Measurements from ENCODE around the gene RAB27A. TPM values are rescaled to one million over a fixed set of nuclear protein-coding genes. Genes with fewer than 3 reads are reported as not detected.
"Not testable (repeated sequence)": the region's sequence is repeated elsewhere in the genome, so short reads cannot be mapped to it uniquely, and the experiment has no call there.

RAB27A gene
- total RNA-seq, 2 donors from 2014 or later, result 8.8 to 9.1 TPM

DNA sequence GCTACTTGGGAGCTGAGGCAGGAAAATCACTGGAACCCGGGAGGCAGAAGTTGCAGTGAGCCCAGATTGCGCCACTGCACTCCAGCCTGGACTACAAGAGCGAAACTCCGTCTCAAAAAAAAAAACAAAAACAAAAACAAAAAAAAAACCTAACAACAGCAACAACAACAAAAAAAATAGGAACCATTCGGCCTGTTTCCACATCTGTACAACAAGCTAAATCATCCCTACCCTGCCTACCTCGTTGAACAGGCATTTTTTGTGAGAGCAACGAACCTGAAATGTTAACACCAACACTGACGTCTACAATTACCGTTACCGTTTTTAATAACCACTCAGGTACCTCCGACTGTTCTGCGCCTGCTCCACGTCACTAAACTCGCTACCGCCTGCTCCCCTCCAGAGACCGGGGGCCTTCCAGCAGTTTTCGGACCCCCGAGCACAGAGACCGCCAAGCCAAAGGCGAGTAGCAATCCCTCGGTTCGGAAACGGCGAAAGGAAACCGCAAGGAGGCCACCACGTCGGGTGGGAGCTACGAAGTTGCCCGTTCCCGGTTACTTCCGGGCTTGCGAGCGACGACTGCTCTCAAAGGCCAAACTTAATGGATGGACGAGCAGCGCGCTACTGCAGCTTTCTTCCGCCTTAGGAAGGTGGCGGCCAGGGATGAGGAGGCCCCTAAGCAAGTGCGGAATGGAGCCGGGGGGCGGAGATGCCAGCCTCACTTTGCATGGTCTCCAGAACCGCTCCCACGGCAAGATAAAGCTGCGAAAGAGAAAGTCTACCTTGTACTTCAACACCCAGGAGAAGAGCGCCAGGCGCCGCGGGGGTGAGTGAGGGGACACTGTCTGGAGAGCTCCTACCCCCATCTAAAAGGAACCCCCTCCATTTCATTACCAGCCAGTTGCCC, 29.2 kb upstream of the RAB27A start, which contains the start of the genes PIGB and PIGBOS1:
TSS of gene PIGB (plus strand) at position 635 of the 907 bp plus-strand sequence. CDS start at position 664, 29 bp downstream.
TSS of gene PIGBOS1 (minus strand) at position 536 of the 907 bp plus-strand sequence. CDS start 1,331 bp downstream, outside the sequence.
- Histone ChIP-seq H3K9me3 (ENCODE audit: control insufficient read depth, low read length) (no peaks in the 10 kb centered on the region), H3K27ac (ENCODE audit: low read depth, low read length) (peak within 1 kb of the TSS; percentile 81), H3K9ac (ENCODE audit: extremely low read depth, low read length, poor library complexity, severe bottlenecking) (peak within 1 kb of the TSS; percentile 91), H3K27me3 (ENCODE audit: control insufficient read depth, insufficient read depth, low read length, poor library complexity, severe bottlenecking) (no peaks in the 10 kb centered on the region), H3K36me3 (ENCODE audit: control insufficient read depth, insufficient read depth, low read length) (no peaks in the 10 kb centered on the region), H3K4me1 (ENCODE audit: control insufficient read depth, insufficient read depth, low read length) (no peaks in the 10 kb centered on the region), H3K4me3 (ENCODE audit: low read length) (peak within 1 kb of the TSS; percentile 96)
- TF ChIP-seq, protein P1, sequence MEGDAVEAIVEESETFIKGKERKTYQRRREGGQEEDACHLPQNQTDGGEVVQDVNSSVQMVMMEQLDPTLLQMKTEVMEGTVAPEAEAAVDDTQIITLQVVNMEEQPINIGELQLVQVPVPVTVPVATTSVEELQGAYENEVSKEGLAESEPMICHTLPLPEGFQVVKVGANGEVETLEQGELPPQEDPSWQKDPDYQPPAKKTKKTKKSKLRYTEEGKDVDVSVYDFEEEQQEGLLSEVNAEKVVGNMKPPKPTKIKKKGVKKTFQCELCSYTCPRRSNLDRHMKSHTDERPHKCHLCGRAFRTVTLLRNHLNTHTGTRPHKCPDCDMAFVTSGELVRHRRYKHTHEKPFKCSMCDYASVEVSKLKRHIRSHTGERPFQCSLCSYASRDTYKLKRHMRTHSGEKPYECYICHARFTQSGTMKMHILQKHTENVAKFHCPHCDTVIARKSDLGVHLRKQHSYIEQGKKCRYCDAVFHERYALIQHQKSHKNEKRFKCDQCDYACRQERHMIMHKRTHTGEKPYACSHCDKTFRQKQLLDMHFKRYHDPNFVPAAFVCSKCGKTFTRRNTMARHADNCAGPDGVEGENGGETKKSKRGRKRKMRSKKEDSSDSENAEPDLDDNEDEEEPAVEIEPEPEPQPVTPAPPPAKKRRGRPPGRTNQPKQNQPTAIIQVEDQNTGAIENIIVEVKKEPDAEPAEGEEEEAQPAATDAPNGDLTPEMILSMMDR (conservative IDR thresholded peaks at IDR 0.05), result peak; percentile 46
- Mint-ChIP-seq H3K9me3 (no peaks in the 10 kb centered on the region), H3K4me3 (peak within 1 kb of the TSS; percentile 98), H3K4me1 (peaks cover 14% of the 10 kb centered on the region), H3K36me3 (ENCODE audit: low read depth) (peaks cover 13% of the 10 kb centered on the region), H3K27ac (peak within 1 kb of the TSS; percentile 99), H3K27me3 (ENCODE audit: insufficient read depth) (no peaks in the 10 kb centered on the region)
- peak; percentile 93 for DNase-seq
- WGBS, 2 experiments (ENCODE audit: insufficient coverage in 1 of 2, insufficient read length in 1 of 2), result 6 to 7% methylated on average over 25 to 49 of the region's 49 CpGs

GRCh38 chr15:55302801-55303200, 13.2 kb upstream of the RAB27A start:
- WGBS, 2 experiments (ENCODE audit: insufficient coverage in 1 of 2, insufficient read length in 1 of 2), result no CpG with 5 or more reads among the region's 32 CpGs
- H3K9me3 Mint-ChIP-seq, result peaks cover 58% of the 10 kb centered on the region

GRCh38 chr15:55297315-55297714, 7.7 kb upstream of the RAB27A start:
- H3K4me3 Mint-ChIP-seq, result no peak overlapping the region
- Histone ChIP-seq H3K36me3 (ENCODE audit: control insufficient read depth, insufficient read depth, low read length) (no peaks in the 10 kb centered on the region), H3K27me3 (ENCODE audit: control insufficient read depth, insufficient read depth, low read length, poor library complexity, severe bottlenecking) (no peaks in the 10 kb centered on the region), H3K9ac (ENCODE audit: extremely low read depth, low read length, poor library complexity, severe bottlenecking) (no peak overlapping the region), H3K27ac (ENCODE audit: low read depth, low read length) (no peak overlapping the region), H3K9me3 (ENCODE audit: control insufficient read depth, low read length) (peaks cover 14% of the 10 kb centered on the region), H3K4me3 (ENCODE audit: low read length) (no peak overlapping the region), H3K4me1 (ENCODE audit: control insufficient read depth, insufficient read depth, low read length) (no peaks in the 10 kb centered on the region)
- no peaks in the 10 kb centered on the region for H3K4me1 Mint-ChIP-seq
- no peak for DNase-seq
- H3K27ac Mint-ChIP-seq, result no peak overlapping the region
- TF ChIP-seq, protein P1 (conservative IDR thresholded peaks at IDR 0.05), result no peak
- H3K9me3 Mint-ChIP-seq, result peaks cover 51% of the 10 kb centered on the region
- peaks cover 10% of the 10 kb centered on the region for H3K36me3 Mint-ChIP-seq (ENCODE audit: low read depth)
- H3K27me3 Mint-ChIP-seq (ENCODE audit: insufficient read depth), result no peaks in the 10 kb centered on the region

More at GRCh38 chr15:55302801-55303200, 13.2 kb upstream of the RAB27A start:
- peaks cover 35% of the 10 kb centered on the region for H3K36me3 Mint-ChIP-seq (ENCODE audit: low read depth)
- H3K27me3 Mint-ChIP-seq (ENCODE audit: insufficient read depth); H3K27me3 ChIP-seq (ENCODE audit: control insufficient read depth, insufficient read depth, low read length, poor library complexity, severe bottlenecking); H3K9ac ChIP-seq (ENCODE audit: extremely low read depth, low read length, poor library complexity, severe bottlenecking); H3K4me3 ChIP-seq (ENCODE audit: low read length); H3K27ac ChIP-seq (ENCODE audit: low read depth, low read length); H3K27ac Mint-ChIP-seq; H3K4me3 Mint-ChIP-seq; DNase-seq; H3K4me1 ChIP-seq (ENCODE audit: control insufficient read depth, insufficient read depth, low read length); H3K36me3 ChIP-seq (ENCODE audit: control insufficient read depth, insufficient read depth, low read length); H3K4me1 Mint-ChIP-seq: not testable (repeated sequence)
- H3K9me3 ChIP-seq (ENCODE audit: control insufficient read depth, low read length), result peaks cover 19% of the 10 kb centered on the region
